ENCODE results near the gene BPI.

- TF ChIP-seq, protein P1, sequence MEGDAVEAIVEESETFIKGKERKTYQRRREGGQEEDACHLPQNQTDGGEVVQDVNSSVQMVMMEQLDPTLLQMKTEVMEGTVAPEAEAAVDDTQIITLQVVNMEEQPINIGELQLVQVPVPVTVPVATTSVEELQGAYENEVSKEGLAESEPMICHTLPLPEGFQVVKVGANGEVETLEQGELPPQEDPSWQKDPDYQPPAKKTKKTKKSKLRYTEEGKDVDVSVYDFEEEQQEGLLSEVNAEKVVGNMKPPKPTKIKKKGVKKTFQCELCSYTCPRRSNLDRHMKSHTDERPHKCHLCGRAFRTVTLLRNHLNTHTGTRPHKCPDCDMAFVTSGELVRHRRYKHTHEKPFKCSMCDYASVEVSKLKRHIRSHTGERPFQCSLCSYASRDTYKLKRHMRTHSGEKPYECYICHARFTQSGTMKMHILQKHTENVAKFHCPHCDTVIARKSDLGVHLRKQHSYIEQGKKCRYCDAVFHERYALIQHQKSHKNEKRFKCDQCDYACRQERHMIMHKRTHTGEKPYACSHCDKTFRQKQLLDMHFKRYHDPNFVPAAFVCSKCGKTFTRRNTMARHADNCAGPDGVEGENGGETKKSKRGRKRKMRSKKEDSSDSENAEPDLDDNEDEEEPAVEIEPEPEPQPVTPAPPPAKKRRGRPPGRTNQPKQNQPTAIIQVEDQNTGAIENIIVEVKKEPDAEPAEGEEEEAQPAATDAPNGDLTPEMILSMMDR (IDR thresholded peaks at IDR 0.05), result no peak
- no peak for TF ChIP-seq EZH2 (IDR thresholded peaks at IDR 0.05; ENCODE audit: borderline replicate concordance, insufficient read depth, low read depth, low read length, poor library complexity, severe bottlenecking)
These were observed 11.5 kb downstream of the BPI start for GRCh38 chr20:38315290-38315966.

All from B cell (primary cell).